OCI-LY7 (cell line): Measurements from ENCODE around the gene DAB1. TPM values are rescaled to one million over a fixed set of nuclear protein-coding genes. Genes with fewer than 3 reads are reported as not detected.

Experiments
- BruUV-seq: library from RNA; stranded (reverse); fragments of 400-500 nt; replicated peaks from 2 replicates; lab custom pipeline; 2021; lab: Mats Ljungman, UMichigan
- CTCF ChIA-PET: fragments of 300-600 bp; sonication (Branson Sonifier 250); formaldehyde crosslinking; loops from one replicate; lab custom pipeline; 2022; ENCODE audit warnings: antibody characterized with exemption; ENCODE audit not compliant: unreplicated experiment; lab: Charles Lee
- POLR2A ChIA-PET: fragments of 300-600 bp; sonication (Branson Sonifier 250); formaldehyde crosslinking; loops from one replicate; lab custom pipeline; 2022; ENCODE audit warnings: antibody characterized with exemption; lab: Charles Lee
- DNase-seq: peaks from one replicate; pipeline ENCODE4 v3.0.0-alpha.2; 2015; ENCODE audit warnings: low spot score
- H2AFZ ChIP-seq: fragments of 200-600 bp; sonication (generic), shearing (Covaris generic); 2 replicates; pipeline ENCODE4 v1.6.1; 2014; ENCODE audit warnings: mild to moderate bottlenecking, antibody characterized with exemption, low read length, moderate library complexity
- H3K27ac ChIP-seq: fragments of 200-600 bp; sonication (generic); 2 replicates; pipeline ENCODE4 v1.5.1; 2014; ENCODE audit warnings: mixed run types, low read depth, mild to moderate bottlenecking, moderate library complexity, low read length, inconsistent platforms; ENCODE audit not compliant: poor library complexity, severe bottlenecking
- H3K36me3 ChIP-seq: fragments of 200-600 bp; sonication (generic); 2 replicates; pipeline ENCODE4 v1.6.1; 2014; ENCODE audit warnings: mild to moderate bottlenecking, antibody characterized with exemption, low read length, moderate library complexity, mixed read lengths; ENCODE audit not compliant: insufficient read depth
- H3K4me1 ChIP-seq: fragments of 200-600 bp; sonication (generic); 2 replicates; pipeline ENCODE4 v1.5.1; 2014; ENCODE audit warnings: mild to moderate bottlenecking, low read length; ENCODE audit not compliant: insufficient read depth, poor library complexity, severe bottlenecking
- H3K4me2 ChIP-seq: fragments of 200-600 bp; sonication (generic); 2 replicates; pipeline ENCODE4 v1.6.1; 2014; ENCODE audit warnings: mild to moderate bottlenecking, low read length
- H3K4me3 ChIP-seq: fragments of 200-600 bp; sonication (generic); 2 replicates; pipeline ENCODE4 v1.5.1; 2014; ENCODE audit warnings: mild to moderate bottlenecking, low read depth, low read length; ENCODE audit not compliant: poor library complexity, severe bottlenecking
- H3K79me2 ChIP-seq: fragments of 200-600 bp; sonication (generic); 2 replicates; pipeline ENCODE4 v1.6.1; 2016; ENCODE audit warnings: low read depth, mild to moderate bottlenecking, low read length, moderate library complexity, mixed read lengths; ENCODE audit not compliant: insufficient read depth
- H3K9me2 ChIP-seq: fragments of 200-600 bp; sonication (generic); 2 replicates; pipeline ENCODE4 v1.6.1; 2016; ENCODE audit warnings: mild to moderate bottlenecking, low read length, mixed read lengths; ENCODE audit not compliant: insufficient read depth
- H3K9me3 ChIP-seq: fragments of 200-600 bp; sonication (generic); 2 replicates; pipeline ENCODE4 v1.6.1; 2014; ENCODE audit warnings: mild to moderate bottlenecking, mixed run types, low read length, mixed read lengths
- H4K20me1 ChIP-seq: fragments of 200-600 bp; sonication (generic); 2 replicates; pipeline ENCODE4 v1.6.1; 2014; ENCODE audit warnings: mild to moderate bottlenecking, antibody characterized with exemption, low read length, moderate library complexity, mixed read lengths; ENCODE audit not compliant: insufficient read depth
- EZH2phosphoT487 ChIP-seq: fragments of 200-600 bp; sonication (generic); IDR thresholded peaks from 2 replicates; pipeline ENCODE4 v1.6.1; 2018; ENCODE audit warnings: low read depth, borderline replicate concordance, mild to moderate bottlenecking, mixed run types, antibody characterized with exemption, low read length, moderate library complexity, mixed read lengths
- intact Hi-C: fragments of 100-400 bp; cut with micrococcal nuclease; formaldehyde crosslinking; loops from one replicate; pipeline ENCODE4 v1.10.0; 2022; ENCODE audit not compliant: unreplicated experiment
- total RNA-seq, 2 experiments: library from RNA; depleted of rRNA in 1 of 2; stranded (reverse); fragments of >200 nt in 1 of 2; shearing (Covaris generic) in 1 of 2; gene quantifications; 2 replicates each; pipeline ENCODE4 v1.2.3, GENCODE V29; 2014 to 2022
- TF ChIP-seq, protein P1 (sequence below): fragments of 200-600 bp; sonication (generic); conservative IDR thresholded peaks from 2 replicates; pipeline ENCODE4 v1.5.1; 2014; ENCODE audit warnings: mild to moderate bottlenecking, antibody characterized with exemption, low read length, moderate library complexity, mixed read lengths

DAB1 gene
- total RNA-seq, 2 experiments from 2014 or later: not detected

DNA sequence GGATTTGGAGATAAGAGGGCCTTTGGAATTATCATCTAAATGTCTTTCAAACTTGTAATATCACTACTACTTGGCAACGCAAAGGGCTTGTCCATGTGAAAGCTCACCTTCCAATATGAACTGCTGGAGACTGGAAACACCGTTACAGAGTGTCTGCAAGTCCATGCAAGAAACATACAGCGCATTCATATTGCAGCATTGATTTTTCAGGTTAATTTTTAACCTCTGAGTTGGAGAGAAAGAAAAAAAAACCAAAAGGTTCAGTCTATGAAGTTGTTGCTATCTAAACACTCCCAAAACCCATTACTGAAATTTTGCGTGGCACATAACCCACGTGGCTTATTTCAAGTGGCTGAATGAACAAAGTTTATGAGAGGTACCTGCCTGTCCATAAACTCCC is 23.8 kb downstream of the DAB1 start:
- Histone ChIP-seq H2AFZ (no peak overlapping the region), H3K27ac (no peak overlapping the region), H3K9me3 (no peaks in the 10 kb centered on the region), H3K4me3 (no peak overlapping the region), H3K79me2 (no peaks in the 10 kb centered on the region), H3K4me1 (no peaks in the 10 kb centered on the region), H4K20me1 (no peaks in the 10 kb centered on the region), H3K9me2 (no peaks in the 10 kb centered on the region), H3K36me3 (no peaks in the 10 kb centered on the region), H3K4me2 (no peak overlapping the region)
- TF ChIP-seq EZH2phosphoT487: no peak
- TF ChIP-seq, protein P1, sequence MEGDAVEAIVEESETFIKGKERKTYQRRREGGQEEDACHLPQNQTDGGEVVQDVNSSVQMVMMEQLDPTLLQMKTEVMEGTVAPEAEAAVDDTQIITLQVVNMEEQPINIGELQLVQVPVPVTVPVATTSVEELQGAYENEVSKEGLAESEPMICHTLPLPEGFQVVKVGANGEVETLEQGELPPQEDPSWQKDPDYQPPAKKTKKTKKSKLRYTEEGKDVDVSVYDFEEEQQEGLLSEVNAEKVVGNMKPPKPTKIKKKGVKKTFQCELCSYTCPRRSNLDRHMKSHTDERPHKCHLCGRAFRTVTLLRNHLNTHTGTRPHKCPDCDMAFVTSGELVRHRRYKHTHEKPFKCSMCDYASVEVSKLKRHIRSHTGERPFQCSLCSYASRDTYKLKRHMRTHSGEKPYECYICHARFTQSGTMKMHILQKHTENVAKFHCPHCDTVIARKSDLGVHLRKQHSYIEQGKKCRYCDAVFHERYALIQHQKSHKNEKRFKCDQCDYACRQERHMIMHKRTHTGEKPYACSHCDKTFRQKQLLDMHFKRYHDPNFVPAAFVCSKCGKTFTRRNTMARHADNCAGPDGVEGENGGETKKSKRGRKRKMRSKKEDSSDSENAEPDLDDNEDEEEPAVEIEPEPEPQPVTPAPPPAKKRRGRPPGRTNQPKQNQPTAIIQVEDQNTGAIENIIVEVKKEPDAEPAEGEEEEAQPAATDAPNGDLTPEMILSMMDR: no peak
- DNase-seq: no peak
- intact Hi-C loops: no loop called here
- ChIA-PET POLR2A (no interaction called here), CTCF (no interaction called here)
- BruUV-seq: no TSS peak

DNA sequence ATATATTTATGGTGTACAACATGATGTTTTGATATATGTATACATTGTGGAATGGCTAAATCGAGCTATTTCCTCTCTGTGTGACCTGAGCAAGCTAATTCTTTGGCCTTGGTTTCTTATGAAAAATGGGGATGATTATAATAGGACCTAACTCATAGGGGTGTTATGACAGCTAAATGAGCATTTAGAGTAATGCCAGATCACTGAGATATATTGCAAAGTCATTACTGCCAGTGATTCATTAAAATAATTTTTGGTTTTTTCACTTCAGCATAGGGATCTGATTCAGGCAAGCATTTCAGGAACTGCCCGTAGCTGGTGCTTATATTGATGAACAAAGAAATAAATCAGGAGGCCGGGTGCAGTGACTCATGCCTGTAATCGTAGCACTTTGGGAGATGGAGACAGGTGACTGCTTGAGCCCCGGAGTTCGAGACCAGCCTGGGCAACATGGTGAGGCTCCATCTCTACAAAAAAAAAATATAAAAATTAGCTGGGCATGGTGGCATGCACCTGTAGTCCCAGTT is 30.7 kb downstream of the DAB1 start:
- Histone ChIP-seq H3K36me3 (no peaks in the 10 kb centered on the region), H3K9me2 (no peaks in the 10 kb centered on the region), H3K27ac (no peak overlapping the region), H4K20me1 (no peaks in the 10 kb centered on the region), H3K4me1 (no peaks in the 10 kb centered on the region), H3K4me2 (no peak overlapping the region), H3K4me3 (no peak overlapping the region), H2AFZ (no peak overlapping the region), H3K9me3 (no peaks in the 10 kb centered on the region), H3K79me2 (no peaks in the 10 kb centered on the region)
- TF ChIP-seq, protein P1: no peak
- no peak for TF ChIP-seq EZH2phosphoT487
- CTCF ChIA-PET: no interaction called here
- POLR2A ChIA-PET: interaction anchor here (0.7 kb wide), 1 partner anchor 359 kb away, joined by 3 read pairs; no protein-coding TSS in a partner anchor
- DNase-seq: no peak
- intact Hi-C loops: no loop called here
- no TSS peak for BruUV-seq

DNA sequence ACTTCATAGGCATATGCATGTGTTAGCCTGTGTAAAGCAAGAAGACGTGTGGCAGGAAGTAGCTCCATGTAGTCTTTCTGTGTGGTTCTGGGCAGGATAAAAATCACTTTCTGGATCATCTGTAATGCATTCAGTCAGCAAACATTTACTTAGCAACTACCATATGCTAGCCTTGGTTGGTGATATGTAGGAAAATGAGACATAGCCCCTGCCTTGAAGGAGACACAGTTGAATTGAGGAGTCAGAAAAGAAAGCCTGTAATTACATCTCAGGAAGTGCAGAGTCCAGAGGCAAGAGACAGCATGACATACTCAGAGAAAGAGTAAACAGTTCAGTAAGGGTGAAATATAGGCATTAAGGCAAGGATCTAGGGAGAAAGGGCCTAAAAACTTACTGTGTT is 38.5 kb downstream of the DAB1 start:
- no TSS peak for BruUV-seq
- intact Hi-C loops: no loop called here
- H3K9me3 ChIP-seq: no peaks in the 10 kb centered on the region

More for the DNA sequence above, 38.5 kb downstream of the DAB1 start:
- no peak for TF ChIP-seq EZH2phosphoT487
- TF ChIP-seq, protein P1: no peak
- Histone ChIP-seq H3K9me2 (no peaks in the 10 kb centered on the region), H3K4me3 (no peak overlapping the region), H4K20me1 (no peaks in the 10 kb centered on the region), H3K4me2 (no peak overlapping the region), H3K4me1 (no peaks in the 10 kb centered on the region), H3K36me3 (no peaks in the 10 kb centered on the region), H3K27ac (no peak overlapping the region), H3K79me2 (no peaks in the 10 kb centered on the region), H2AFZ (no peak overlapping the region)
- POLR2A ChIA-PET: no interaction called here
- CTCF ChIA-PET: no interaction called here
- DNase-seq: no peak
